ENCODE results near the gene ZEB2. TPM values are rescaled to one million over a fixed set of nuclear protein-coding genes. Genes with fewer than 3 reads are reported as not detected.

The ZEB2 gene
- total and polyA plus RNA-seq, 4 donors = 7.6 to 39.6 (median 22.2) TPM

DNA sequence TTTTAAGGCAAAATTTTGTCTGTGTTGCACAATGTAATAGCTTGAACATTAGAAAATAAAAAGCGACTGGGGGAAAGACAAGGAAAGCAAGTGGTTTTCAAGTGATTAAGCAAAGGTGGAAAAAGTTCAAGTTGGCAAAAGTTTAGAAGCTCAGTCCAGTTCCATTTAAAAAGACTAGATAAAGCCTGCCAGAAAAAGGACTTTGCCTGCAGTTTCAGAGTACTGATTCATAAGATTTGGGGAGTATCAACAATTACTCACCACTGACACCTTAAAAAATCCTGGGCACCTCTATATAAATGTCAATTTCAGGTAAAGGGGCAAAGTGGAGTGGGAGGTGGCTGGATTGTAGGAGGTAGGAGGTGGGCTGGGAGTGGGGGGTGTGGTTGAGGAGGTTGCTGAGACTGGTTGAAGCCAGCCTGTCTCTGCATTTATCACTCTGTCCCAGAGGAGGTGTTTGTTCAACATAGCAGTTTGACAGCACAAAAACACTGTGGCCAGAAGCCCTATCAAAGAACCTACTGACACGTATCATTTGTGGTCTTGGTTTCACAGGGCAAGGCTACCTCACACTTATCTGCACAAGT lies 14.6 kb downstream of the ZEB2 start:
- no peak for TF ChIP-seq TAF1 (conservative IDR thresholded peaks at IDR 0.05)
- no peak for TF ChIP-seq HNF4G (IDR thresholded peaks at IDR 0.05)
- TF ChIP-seq, protein P1, sequence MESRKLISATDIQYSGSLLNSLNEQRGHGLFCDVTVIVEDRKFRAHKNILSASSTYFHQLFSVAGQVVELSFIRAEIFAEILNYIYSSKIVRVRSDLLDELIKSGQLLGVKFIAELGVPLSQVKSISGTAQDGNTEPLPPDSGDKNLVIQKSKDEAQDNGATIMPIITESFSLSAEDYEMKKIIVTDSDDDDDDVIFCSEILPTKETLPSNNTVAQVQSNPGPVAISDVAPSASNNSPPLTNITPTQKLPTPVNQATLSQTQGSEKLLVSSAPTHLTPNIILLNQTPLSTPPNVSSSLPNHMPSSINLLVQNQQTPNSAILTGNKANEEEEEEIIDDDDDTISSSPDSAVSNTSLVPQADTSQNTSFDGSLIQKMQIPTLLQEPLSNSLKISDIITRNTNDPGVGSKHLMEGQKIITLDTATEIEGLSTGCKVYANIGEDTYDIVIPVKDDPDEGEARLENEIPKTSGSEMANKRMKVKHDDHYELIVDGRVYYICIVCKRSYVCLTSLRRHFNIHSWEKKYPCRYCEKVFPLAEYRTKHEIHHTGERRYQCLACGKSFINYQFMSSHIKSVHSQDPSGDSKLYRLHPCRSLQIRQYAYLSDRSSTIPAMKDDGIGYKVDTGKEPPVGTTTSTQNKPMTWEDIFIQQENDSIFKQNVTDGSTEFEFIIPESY (IDR thresholded peaks at IDR 0.05) = no peak
- no peak for TF ChIP-seq FOXA1 (IDR thresholded peaks at IDR 0.05)
- Histone ChIP-seq H3K27me3 (ENCODE audit: control insufficient read depth in 4 of 4, insufficient read depth in 4 of 4, low read length in 3 of 4) (no peaks in the 10 kb centered on the region), H3K4me1 (ENCODE audit: control insufficient read depth in 4 of 4, insufficient read depth in 4 of 4, low read length in 3 of 4) (no peaks in the 10 kb centered on the region), H3K27ac (ENCODE audit: low read depth in 1 of 2, low read length in 2 of 2) (peak overlapping the region; percentile 9 to 32), H3K9ac (ENCODE audit: low read depth in 1 of 2, low read length in 2 of 2) (no peak overlapping the region), H3K9me3 (ENCODE audit: control insufficient read depth in 4 of 4, low read length in 3 of 4) (no peaks in the 10 kb centered on the region), H3K36me3 (ENCODE audit: control insufficient read depth in 4 of 4, insufficient read depth in 3 of 4, low read depth in 1 of 4, low read length in 3 of 4) (no peaks in the 10 kb centered on the region), H3K4me3 (ENCODE audit: low read depth in 1 of 3, low read length in 3 of 3) (no peak overlapping the region)
- WGBS = 38% methylated on average over 2 of the region's 2 CpGs
- DNase-seq (ENCODE audit: low spot score) = no peak

DNA sequence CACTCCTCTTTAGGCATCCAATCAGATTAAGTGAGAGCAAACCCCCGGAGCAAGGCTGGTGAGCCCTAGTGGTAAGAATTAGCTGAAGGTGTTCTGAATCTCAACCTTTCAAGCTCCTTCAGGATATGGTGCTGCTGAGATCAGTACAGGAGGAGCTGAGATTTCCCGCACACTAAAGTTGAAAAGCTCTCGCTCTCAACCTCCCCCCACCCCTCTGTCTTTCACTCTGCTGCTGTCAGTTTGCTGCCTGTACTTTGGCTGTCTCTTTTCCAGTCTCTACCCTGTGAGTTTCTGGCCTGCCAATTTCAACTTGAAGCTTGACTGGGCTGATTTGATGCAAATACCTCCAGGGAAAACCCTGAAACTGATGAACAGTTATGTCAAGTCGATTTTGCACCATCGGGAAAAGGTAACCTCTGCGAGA lies 15.7 kb downstream of the ZEB2 start:
- TF ChIP-seq FOXA1 (IDR thresholded peaks at IDR 0.05) = no peak
- H3K4me1 ChIP-seq (ENCODE audit: control insufficient read depth in 4 of 4, insufficient read depth in 4 of 4, low read length in 3 of 4) = no peaks in the 10 kb centered on the region
- no peak overlapping the region for H3K9ac ChIP-seq (ENCODE audit: low read depth in 1 of 2, low read length in 2 of 2)

DNA sequence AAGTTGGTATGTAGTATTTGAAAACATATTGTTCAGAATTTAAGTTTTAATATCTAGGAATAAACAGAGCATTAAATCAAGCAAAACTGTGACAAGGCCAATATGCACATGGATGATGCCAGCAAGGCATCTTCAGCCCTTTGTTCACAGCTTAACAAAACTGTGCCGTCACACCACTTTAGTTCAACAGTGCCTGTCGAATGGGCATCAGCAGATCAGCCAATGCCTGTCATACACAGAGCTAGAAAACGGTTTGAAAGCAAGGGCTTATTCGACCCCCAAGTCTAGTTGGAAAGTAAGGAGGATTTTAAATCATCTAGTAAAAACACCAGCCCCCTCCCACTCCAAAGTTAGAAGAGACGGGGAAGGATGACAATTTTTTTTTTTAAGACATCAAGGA lies 16.7 kb downstream of the ZEB2 start:
- no peaks in the 10 kb centered on the region for H3K36me3 ChIP-seq (ENCODE audit: control insufficient read depth in 4 of 4, insufficient read depth in 3 of 4, low read depth in 1 of 4, low read length in 3 of 4)
- H3K27me3 ChIP-seq (ENCODE audit: control insufficient read depth in 4 of 4, insufficient read depth in 4 of 4, low read length in 3 of 4) = no peaks in the 10 kb centered on the region
- TF ChIP-seq NR2F2 (IDR thresholded peaks at IDR 0.05) (no peak), RXRA (IDR thresholded peaks at IDR 0.05) (no peak), SP1 (IDR thresholded peaks at IDR 0.05) (no peak), YY1 (IDR thresholded peaks at IDR 0.05) (no peak), GABPA (IDR thresholded peaks at IDR 0.05 in 1 of 2, conservative IDR thresholded peaks at IDR 0.05 in 1 of 2) (no peak), FOXA2 (IDR thresholded peaks at IDR 0.05) (no peak), EGR1 (IDR thresholded peaks at IDR 0.05; ENCODE audit: low read depth in 2 of 2) (no peak), JUND (IDR thresholded peaks at IDR 0.05) (no peak), FOXA1 (IDR thresholded peaks at IDR 0.05) (no peak), HNF4G (IDR thresholded peaks at IDR 0.05) (no peak), HNF4A (conservative IDR thresholded peaks at IDR 0.05) (no peak), RAD21 (IDR thresholded peaks at IDR 0.05) (no peak)
- TF ChIP-seq, protein P2, sequence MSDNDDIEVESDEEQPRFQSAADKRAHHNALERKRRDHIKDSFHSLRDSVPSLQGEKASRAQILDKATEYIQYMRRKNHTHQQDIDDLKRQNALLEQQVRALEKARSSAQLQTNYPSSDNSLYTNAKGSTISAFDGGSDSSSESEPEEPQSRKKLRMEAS (IDR thresholded peaks at IDR 0.05) = no peak
- TF ChIP-seq, protein P3, sequence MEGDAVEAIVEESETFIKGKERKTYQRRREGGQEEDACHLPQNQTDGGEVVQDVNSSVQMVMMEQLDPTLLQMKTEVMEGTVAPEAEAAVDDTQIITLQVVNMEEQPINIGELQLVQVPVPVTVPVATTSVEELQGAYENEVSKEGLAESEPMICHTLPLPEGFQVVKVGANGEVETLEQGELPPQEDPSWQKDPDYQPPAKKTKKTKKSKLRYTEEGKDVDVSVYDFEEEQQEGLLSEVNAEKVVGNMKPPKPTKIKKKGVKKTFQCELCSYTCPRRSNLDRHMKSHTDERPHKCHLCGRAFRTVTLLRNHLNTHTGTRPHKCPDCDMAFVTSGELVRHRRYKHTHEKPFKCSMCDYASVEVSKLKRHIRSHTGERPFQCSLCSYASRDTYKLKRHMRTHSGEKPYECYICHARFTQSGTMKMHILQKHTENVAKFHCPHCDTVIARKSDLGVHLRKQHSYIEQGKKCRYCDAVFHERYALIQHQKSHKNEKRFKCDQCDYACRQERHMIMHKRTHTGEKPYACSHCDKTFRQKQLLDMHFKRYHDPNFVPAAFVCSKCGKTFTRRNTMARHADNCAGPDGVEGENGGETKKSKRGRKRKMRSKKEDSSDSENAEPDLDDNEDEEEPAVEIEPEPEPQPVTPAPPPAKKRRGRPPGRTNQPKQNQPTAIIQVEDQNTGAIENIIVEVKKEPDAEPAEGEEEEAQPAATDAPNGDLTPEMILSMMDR (IDR thresholded peaks at IDR 0.05; ENCODE audit: low read depth, low read length, missing input control) = no peak
- TF ChIP-seq, protein P4, sequence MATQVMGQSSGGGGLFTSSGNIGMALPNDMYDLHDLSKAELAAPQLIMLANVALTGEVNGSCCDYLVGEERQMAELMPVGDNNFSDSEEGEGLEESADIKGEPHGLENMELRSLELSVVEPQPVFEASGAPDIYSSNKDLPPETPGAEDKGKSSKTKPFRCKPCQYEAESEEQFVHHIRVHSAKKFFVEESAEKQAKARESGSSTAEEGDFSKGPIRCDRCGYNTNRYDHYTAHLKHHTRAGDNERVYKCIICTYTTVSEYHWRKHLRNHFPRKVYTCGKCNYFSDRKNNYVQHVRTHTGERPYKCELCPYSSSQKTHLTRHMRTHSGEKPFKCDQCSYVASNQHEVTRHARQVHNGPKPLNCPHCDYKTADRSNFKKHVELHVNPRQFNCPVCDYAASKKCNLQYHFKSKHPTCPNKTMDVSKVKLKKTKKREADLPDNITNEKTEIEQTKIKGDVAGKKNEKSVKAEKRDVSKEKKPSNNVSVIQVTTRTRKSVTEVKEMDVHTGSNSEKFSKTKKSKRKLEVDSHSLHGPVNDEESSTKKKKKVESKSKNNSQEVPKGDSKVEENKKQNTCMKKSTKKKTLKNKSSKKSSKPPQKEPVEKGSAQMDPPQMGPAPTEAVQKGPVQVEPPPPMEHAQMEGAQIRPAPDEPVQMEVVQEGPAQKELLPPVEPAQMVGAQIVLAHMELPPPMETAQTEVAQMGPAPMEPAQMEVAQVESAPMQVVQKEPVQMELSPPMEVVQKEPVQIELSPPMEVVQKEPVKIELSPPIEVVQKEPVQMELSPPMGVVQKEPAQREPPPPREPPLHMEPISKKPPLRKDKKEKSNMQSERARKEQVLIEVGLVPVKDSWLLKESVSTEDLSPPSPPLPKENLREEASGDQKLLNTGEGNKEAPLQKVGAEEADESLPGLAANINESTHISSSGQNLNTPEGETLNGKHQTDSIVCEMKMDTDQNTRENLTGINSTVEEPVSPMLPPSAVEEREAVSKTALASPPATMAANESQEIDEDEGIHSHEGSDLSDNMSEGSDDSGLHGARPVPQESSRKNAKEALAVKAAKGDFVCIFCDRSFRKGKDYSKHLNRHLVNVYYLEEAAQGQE (IDR thresholded peaks at IDR 0.05) = no peak
- TF ChIP-seq, protein P5, sequence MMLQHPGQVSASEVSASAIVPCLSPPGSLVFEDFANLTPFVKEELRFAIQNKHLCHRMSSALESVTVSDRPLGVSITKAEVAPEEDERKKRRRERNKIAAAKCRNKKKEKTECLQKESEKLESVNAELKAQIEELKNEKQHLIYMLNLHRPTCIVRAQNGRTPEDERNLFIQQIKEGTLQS (IDR thresholded peaks at IDR 0.05) = no peak
- H3K4me1 ChIP-seq (ENCODE audit: control insufficient read depth in 4 of 4, insufficient read depth in 4 of 4, low read length in 3 of 4) = no peaks in the 10 kb centered on the region
- DNase-seq (ENCODE audit: low spot score) = no peak
- no peak overlapping the region for H3K9ac ChIP-seq (ENCODE audit: low read depth in 1 of 2, low read length in 2 of 2)
- no peaks in the 10 kb centered on the region for H3K9me3 ChIP-seq (ENCODE audit: control insufficient read depth in 4 of 4, low read length in 3 of 4)
- 47% methylated on average over 5 of the region's 5 CpGs for WGBS
- no peak overlapping the region for H3K27ac ChIP-seq (ENCODE audit: low read depth in 1 of 2, low read length in 2 of 2)
- H3K4me3 ChIP-seq (ENCODE audit: low read depth in 1 of 3, low read length in 3 of 3) = no peak overlapping the region

More for the DNA sequence above, 15.7 kb downstream of the ZEB2 start:
- Histone ChIP-seq H3K4me3 (ENCODE audit: low read depth in 1 of 3, low read length in 3 of 3) (no peak overlapping the region), H3K27me3 (ENCODE audit: control insufficient read depth in 4 of 4, insufficient read depth in 4 of 4, low read length in 3 of 4) (no peaks in the 10 kb centered on the region), H3K36me3 (ENCODE audit: control insufficient read depth in 4 of 4, insufficient read depth in 3 of 4, low read depth in 1 of 4, low read length in 3 of 4) (no peaks in the 10 kb centered on the region), H3K27ac (ENCODE audit: low read depth in 1 of 2, low read length in 2 of 2) (peak overlapping the region in 1 of 2 donors; percentile 33), H3K9me3 (ENCODE audit: control insufficient read depth in 4 of 4, low read length in 3 of 4) (no peaks in the 10 kb centered on the region)
- WGBS = 28% methylated on average over 6 of the region's 6 CpGs
- DNase-seq (ENCODE audit: low spot score) = no peak
